ENCODE data around the gene RB1.

The RB1 gene

DNA sequence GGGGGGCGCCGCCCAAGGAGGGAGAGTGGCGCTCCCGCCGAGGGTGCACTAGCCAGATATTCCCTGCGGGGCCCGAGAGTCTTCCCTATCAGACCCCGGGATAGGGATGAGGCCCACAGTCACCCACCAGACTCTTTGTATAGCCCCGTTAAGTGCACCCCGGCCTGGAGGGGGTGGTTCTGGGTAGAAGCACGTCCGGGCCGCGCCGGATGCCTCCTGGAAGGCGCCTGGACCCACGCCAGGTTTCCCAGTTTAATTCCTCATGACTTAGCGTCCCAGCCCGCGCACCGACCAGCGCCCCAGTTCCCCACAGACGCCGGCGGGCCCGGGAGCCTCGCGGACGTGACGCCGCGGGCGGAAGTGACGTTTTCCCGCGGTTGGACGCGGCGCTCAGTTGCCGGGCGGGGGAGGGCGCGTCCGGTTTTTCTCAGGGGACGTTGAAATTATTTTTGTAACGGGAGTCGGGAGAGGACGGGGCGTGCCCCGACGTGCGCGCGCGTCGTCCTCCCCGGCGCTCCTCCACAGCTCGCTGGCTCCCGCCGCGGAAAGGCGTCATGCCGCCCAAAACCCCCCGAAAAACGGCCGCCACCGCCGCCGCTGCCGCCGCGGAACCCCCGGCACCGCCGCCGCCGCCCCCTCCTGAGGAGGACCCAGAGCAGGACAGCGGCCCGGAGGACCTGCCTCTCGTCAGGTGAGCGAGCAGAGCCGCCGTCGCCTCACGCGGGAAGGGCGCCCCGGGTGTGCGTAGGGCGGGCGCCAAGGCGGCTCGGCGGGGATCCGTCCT lies at the start of gene RB1:
TSS of gene RB1 (plus strand) at position 393 of the 784 bp plus-strand sequence. CDS start at position 555, 162 bp downstream.
- DNase-seq, result peak; percentile 4

DNA sequence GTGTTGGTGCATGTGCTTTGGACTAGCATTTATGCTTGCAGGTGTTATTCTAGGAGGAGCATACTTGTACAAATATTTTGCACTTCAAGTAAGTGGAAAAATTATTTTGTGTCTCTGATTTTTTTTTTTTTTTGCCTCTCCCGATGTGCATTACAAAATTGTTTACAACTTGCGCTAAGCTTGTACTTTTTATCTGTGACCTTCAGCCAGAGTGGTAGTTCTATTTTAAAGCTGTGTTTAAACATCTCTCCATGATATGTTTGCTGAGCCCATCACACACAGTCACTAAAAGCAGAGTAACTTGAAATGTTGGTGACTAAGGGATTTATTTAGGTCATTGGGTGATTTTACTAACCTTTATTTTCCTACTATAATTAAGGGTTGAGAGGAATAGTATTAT lies 49.7 kb upstream of the RB1 start:
- no peak for DNase-seq

DNA sequence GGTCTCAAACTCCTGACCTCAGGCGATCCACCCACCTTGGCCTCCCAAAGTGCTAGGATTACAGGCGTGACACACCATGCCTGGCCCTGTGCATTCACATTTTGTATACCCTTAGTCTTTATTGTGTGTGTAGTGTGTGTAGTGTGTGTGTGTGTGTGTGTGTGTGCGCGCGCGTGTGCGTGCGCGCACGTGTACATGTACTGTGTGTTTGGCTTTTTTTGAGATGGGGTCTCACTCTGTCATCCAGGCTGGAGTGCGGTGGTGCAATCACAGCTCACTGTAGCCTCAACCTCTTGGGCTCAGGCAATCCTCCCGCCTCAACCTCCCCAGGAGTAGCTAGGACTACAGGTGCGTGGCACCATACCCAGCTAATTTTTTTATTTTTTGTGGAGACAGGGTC lies 48.5 kb upstream of the RB1 start:
- DNase-seq, result no peak

DNA sequence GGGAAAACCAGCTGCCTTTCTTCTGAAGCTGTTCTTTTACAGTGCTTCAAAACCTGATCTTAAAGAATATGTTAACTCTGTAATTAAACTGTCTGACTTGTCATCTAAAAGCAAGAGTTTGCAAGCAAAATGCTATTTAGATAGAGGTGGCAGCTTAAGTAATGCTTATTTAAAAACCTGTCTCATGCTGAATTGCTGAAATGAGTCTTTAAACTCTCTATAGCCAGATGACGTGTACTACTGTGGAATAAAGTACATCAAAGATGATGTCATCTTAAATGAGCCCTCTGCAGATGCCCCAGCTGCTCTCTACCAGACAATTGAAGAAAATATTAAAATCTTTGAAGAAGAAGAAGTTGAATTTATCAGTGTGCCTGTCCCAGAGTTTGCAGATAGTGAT lies 47.6 kb upstream of the RB1 start:
- no peak for DNase-seq

DNA sequence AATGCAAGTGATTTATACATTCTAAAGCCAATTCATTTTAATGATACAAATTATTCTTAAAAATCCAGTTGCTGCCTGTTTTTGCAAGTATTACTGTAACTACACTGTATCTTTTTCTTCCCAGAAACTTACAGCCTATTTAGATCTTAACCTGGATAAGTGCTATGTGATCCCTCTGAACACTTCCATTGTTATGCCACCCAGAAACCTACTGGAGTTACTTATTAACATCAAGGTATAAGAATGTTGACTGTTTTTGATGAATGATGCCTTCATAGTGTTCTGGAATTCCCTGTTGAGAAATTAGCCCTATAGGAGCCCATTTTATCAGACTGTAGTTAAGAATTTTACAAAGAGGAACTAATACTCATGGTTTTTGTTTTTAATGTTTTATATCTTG lies 45.5 kb upstream of the RB1 start:
- DNase-seq, result no peak

DNA sequence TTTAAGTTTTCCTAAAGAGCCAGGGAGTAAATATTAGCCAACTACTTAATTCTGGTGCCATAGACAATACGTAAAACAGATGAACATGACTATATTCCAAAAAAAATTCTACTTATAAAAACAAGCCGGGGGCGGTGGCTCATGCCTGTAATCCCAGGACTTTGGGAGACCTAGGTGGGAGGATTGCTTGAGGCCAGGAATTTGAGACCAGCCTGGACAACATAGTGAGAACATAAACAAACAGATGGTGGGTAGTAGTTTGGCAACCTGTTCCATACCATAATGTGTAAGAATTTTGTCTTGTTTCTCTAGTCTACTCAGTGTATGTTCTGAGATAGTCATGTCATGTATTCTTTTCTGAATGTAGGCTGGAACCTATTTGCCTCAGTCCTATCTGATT lies 45.1 kb upstream of the RB1 start:
- DNase-seq, result no peak

DNA sequence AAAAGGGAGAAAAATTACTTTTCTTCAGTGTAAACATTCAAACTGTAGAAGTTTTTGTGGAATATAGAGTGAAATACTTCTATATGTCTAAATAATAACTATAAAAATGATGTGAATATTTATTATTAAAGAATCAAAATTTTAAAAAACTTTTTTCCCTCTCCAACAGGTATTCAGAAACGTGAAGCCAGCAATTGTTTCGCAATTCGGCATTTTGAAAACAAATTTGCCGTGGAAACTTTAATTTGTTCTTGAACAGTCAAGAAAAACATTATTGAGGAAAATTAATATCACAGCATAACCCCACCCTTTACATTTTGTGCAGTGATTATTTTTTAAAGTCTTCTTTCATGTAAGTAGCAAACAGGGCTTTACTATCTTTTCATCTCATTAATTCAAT lies 42.6 kb upstream of the RB1 start:
- DNase-seq, result no peak

DNA sequence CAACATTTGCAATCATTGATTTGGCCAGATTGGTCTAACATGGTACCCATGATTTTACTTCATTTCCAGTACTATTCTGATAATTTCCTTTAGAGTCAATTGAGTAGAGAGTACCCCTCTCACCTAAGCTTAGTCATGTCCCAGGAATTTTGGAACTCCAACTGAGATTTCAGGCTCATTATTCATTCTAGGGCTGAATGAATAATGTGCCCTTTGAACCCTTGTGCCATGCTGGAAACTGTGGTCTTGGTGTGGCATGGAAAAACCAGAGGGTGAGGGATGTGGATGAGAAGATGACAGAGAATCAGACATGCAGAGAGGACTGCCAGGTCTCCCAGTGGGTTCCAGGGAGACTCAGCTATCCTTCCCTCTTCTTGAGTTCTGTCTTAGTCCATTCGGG lies 40.4 kb upstream of the RB1 start:
- no peak for DNase-seq

DNA sequence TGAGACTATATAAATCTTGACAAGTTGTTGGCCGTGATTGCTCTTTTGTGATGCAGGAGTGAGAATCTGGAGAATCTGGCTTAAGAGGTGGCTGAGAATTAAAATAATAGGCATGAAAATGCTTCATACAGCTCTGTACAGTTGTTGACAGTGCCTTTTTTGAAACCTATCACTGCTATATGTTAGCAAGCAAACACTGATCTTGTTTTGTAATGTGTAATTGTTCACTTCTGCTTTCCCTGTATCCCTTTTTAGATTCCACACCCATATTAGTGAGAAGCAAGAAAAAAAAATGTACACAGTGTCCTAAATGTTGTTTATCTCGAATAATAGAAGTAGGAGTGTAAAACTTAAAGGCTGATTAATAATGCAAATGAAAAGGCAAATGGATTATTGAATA lies 39.5 kb upstream of the RB1 start:
- DNase-seq, result no peak

DNA sequence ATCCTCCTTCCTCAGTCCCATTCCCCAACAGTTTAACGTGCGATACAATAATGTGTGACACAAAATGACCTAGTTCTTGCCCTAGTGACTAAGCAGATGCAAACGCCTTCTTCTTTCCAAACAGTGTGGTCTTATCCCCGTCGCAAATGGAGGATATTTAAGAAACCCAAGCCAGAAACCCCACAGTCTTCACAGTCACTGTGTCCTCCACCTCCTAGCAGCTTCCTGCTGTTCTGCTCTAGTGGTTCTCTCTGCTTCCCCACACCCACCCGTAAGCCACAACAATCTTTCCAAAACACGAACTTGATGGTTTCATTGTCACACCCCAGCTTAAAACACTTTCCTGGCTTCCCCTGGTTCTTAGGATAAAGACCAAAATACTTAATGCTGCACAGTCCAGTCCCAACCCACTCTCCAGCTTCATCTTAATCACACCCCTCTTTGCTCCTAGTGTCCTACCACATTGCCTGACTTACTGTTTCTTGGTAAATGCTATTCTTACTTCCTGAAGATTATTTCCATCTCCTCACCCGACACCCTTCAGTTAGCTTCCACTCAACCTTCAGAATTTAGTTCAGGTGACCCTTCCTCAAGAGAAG lies 38.2 kb upstream of the RB1 start:
- DNase-seq, result no peak

DNA sequence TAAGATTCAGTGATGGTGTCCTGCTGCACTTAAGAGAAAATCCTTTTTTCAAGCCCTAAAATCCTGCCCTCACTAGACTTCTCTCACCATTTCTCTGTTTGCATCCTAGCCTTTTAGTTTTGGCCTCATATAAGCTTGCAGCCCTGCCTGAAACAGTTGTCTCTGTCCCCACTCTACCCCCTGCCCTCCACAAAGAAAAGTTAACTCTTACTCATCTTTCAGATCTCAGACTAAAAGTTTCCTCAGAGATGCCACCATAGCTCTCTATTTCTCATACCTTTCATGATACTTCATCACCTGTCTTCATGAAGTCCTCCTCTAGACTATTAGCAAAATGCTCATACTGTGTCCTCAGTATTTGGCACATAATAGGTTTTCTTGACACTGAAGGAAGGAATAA lies 37.4 kb upstream of the RB1 start:
- DNase-seq, result no peak

DNA sequence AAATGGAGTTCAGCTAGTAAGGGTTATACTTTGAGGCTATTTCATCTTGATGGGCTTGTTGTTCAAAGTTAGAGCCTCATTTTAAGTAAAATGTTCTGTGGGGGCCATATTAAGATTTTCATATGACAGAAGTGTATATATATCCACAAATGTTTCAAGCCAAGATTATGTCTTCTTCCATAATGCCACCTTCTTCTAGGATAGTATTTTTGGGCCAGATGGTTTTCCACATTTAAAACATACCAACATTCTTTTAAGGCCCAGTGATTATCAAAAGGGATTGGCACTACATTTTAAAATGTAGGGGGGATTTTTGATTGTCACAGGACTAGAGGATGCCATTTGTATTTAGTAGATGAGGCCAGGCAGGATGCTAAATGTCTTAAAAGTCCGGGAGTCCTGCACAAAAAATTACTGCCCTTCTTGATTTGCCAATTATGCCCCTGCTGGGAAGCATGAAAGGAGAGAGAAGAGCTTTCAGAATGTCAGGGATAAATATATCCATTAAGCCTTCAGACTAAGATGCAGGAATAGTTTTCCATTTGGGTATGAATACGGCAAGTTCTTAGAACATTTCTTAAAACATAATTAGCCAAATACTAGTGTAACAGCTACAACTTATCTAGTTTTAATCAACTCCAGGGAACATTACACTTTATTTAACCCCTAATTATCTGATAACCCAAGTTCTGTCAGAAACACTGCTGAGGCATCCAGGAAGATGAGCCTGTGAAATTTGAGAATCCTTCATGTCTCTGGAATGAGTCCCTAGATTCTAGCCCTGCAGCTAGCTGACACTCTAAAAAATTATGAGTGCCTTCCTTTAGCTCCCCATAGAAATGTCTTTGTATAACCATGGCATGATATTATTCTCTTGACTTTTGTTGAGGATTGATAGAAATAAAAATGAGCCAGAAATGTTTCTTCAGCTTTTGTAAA lies 36.6 kb upstream of the RB1 start:
- no peak for DNase-seq

DNA sequence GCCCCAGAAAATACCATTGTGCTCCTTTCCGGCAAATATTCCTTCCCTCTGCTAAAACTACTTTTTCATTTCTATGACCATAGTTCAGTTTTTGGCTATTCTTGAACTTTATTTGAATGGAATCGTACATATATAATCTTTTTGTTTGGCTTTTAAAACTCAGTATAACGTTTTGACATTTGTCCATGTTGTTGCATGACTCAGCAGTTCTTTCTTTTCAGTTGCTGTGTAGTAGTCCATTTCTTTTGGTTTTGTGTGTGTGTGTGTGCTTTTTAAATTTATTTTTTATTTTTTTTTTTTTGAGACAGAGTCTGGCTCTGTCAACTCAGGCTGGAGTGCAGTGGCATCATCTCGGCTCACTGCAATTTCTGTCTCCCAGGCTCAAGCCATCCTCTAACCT lies 35.5 kb upstream of the RB1 start:
- no peak for DNase-seq

DNA sequence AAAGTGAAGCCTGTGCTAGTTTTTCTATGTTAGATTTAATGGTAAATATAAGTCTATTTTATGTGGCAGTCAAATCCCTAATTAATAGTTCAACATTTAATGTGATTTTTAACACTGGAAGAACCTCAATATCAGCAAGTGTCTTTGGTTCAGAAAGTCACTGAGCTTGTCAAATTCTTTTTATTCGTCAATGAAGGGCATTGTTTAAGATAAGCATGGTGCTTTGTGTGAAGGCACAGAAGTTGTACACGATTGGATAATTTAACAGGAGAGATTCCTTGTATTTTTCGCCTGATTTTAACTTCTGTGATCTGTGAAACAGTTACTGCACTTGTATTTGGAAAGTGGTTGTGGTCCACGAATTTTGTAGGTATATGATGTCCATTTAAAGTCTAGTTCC lies 30.2 kb upstream of the RB1 start:
- DNase-seq, result no peak

DNA sequence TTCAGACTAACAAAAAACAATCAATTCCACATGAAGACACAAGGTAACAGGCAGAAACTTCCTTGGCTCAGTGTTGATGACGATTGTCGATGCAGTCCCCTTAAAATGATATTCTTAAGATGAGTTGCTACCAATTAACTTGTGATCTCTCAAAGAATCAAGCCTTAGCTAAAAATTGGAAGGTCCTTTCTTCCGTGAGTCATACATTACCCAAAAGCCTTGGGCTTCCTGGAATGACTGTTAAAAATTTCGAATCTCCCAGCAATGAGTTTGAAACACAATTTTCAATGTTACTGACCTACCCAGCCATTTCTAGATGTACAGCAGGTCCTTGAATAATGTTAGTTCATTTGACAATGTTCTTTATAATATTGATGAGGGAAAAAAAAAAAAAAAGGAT lies 28.0 kb upstream of the RB1 start:
- DNase-seq, result no peak

DNA sequence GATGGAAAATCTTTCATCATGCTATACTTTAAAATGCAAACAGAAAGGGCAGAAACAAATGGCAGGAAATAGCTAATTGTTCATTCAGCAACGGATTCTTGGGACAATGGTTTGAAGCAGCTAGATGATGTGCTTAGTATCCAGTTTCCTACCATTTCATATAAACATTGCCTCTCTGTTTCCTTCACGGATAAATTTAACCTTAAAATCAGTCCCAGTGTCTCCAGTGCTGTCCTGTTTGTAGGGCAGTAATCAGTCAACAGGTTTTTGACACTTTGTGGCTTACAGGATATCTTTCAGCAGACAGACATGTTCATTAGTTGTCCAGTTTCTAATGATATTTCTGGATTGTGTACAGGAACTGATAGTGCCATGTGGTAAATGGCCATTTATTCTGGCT lies 24.7 kb upstream of the RB1 start:
- peak; percentile 6 for DNase-seq

DNA sequence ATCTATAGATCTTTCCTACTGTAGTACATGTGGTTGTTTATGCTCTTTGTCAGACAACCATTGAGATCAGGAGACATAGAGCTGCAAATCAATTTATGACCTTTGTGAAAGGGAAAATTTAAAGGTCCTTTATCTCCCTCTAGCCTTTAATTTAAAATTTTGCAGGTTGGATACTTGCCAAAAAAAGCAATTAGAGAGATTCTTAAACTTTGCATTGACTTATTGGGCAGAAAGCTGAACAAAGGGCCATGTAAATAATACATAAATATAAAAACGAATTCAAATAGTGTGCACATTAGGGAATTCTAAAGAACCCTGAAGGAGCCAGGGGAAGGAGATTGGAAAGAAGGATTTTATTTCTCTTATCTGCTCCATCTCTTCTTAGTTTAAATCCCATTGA lies 22.0 kb upstream of the RB1 start:
- no peak for DNase-seq

DNA sequence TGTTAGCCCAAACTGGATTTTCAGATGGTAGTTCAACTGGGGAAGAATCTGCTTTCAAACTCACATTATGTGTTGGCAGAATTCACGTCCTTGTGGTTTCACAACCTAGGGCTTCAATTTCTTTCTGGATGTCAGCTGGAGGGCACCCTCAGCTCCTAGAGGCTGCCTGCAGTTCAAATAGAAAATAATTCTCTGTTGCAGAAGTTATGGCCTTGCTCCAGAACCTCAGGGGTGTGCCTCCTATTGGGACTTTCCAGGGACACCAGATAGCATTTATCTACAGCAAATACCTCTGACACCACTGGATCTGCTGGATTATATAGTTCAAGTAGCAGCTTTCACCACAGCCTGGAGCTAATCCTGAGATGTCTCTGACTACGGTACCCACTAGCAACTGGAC lies 11.8 kb upstream of the RB1 start:
- DNase-seq, result no peak

DNA sequence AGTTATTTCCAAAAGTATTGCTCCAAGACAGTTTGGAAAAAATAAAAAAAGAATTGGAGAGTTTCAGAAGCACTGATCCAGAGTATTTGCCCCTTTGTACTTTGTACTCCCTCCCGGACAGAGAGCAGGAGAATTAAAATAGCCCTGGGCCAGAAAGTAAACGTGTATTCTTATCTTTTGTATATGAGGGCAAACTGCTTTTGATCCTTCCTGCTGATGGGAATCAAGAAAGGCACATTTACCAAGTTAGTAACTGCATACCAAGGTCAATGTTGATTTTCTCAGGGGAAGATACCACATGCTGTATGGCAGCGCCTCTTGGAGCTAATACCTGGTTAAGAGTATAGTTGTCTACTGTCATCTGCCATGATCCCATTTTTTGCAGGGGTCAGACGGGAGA lies 10.9 kb upstream of the RB1 start:
- no peak for DNase-seq

DNA sequence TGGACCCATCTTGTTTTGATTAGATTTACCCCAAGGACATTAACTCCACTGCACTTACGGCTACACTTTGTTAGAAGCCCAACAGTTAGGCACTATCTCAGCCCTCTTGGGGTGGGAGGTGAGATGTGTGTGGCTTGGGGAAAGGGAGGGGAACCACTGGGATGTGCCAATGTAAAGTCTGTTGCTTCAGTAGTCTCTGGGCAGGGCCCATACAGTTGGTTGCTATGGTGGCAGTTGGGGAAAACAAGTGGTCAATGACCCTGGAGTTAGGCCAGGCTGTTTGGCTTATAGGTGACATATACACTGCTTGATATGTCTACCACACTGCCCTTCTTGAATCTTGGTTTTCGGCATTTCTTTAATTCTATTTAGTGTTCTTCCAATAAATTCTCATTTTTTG lies 8.9 kb upstream of the RB1 start:
- no peak for DNase-seq

DNA sequence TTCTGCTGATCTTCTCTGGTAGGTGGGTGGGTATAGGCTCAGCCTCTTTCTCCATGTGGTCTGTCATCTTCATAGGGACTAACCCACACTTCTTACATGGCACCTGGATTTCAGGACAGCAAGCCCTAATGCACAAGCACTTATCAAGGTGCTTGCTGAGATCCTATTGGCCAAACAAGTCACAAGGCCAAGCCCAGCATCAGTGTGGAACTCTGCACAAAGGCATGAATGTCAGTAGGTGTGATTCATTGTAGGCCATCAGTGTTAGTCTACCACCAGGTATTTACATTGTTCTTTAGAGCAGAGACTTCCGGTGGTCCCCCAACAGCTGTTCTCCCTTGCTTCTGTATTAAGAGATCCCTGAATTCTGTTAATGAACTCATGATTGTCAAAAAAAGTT lies 8.3 kb upstream of the RB1 start:
- no peak for DNase-seq

DNA sequence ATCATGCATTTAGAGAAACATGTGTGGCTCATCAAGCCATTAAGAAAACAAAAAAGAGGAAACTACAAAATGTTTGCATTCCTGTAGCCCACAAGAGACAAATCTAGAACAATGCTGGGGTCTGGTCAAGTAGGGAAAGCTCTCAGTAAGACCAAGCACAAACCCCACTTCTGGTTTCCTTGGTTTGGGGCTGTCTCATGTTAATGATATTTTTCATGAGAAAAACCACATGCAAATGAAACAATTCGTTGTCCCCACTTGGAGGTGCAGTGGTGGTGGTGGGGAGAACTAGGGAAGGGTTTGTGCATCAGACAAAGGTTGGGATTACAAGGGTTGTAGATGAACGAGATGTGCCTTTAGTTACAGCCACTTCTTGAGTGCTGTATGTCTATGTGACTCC lies 7.0 kb upstream of the RB1 start:
- no peak for DNase-seq

DNA sequence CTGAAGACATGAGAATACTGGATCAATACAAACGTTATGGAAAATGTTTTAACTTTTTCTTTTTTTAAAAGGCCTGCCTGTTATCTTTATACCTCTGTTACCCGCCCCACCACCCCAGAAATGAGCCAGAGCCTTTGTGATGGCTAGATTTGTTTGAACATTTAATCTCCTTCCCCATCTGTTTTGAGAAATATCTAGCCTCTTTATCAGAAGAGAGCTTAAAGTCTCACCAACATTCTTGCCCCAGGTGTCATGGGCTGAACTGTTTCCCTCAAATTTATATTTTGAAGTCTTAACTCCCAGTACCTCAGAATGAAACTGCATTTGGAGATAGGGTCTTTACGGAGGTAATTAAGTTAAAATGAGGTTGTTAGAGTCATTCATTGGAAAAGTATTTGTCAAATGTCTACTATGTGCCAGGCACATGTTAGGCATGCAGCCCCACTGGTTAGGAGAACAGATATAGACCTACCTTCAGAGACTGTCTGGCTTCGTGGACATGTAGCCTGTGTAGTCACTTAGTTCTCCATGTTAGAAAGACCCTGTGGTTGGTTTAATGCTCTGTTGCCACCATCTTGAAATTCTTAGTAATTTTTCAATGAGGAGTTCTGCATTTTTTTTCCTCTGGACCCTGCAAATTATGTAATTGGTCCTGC lies 6.3 kb upstream of the RB1 start:
- no peak for DNase-seq

Measured in NCI-H2029 treated with DMSO at 0.1 percent for 48 hours (cell line).